ENCODE measurements around the gene SLC4A8. TPM values are rescaled to one million over a fixed set of nuclear protein-coding genes. Genes with fewer than 3 reads are reported as not detected.
A peak's percentile ranks its signal among the peaks of the same experiment; 100 is the strongest.

Gene SLC4A8
- total and polyA plus RNA-seq, 9 of the 15 experiments (the other 6 are each of a cell fraction or from before 2014, with no cell fraction given), result 0.04 to 1.5 (median 0.12) TPM; not detected in 2

GRCh38 chr12:51389302-51389999, 35.2 kb upstream of the SLC4A8 start (continued):
- TF ChIP-seq PYGO2 (tag; IDR thresholded peaks at IDR 0.05), result no peak
- TF ChIP-seq SREBF2 (CRISPR knock-in tag; IDR thresholded peaks at IDR 0.05), result 0 out of 2 replicates have a peak, but pooled peaks have one; percentile 26
- TF ChIP-seq TAF15 (IDR thresholded peaks at IDR 0.05; ENCODE audit: low read depth, low read length), result no peak
- TF ChIP-seq EP400 (IDR thresholded peaks at IDR 0.05), result 0 out of 2 replicates have a peak, but pooled peaks have one; percentile 5
- TF ChIP-seq CREM (IDR thresholded peaks at IDR 0.05; ENCODE audit: low read depth), result peak; percentile 71
- TF ChIP-seq TCF3 (CRISPR knock-in tag; IDR thresholded peaks at IDR 0.05), result peak; percentile 77
- TF ChIP-seq SMARCA4 (IDR thresholded peaks at IDR 0.05), result peak; percentile 62
- TF ChIP-seq, protein P1, sequence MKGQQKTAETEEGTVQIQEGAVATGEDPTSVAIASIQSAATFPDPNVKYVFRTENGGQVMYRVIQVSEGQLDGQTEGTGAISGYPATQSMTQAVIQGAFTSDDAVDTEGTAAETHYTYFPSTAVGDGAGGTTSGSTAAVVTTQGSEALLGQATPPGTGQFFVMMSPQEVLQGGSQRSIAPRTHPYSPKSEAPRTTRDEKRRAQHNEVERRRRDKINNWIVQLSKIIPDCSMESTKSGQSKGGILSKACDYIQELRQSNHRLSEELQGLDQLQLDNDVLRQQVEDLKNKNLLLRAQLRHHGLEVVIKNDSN (CRISPR knock-in tag; IDR thresholded peaks at IDR 0.05), result peak; percentile 40; the same call in 1 of the 2 replicates
- no peak for TF ChIP-seq ZZZ3 (IDR thresholded peaks at IDR 0.05)
- TF ChIP-seq ARNT (IDR thresholded peaks at IDR 0.05), result 0 out of 4 replicates have a peak, but pooled peaks have one; percentile 17 to 33
- TF ChIP-seq MEIS2 (IDR thresholded peaks at IDR 0.05; ENCODE audit: partially characterized antibody), result peak; percentile 87
- TF ChIP-seq, protein P2, sequence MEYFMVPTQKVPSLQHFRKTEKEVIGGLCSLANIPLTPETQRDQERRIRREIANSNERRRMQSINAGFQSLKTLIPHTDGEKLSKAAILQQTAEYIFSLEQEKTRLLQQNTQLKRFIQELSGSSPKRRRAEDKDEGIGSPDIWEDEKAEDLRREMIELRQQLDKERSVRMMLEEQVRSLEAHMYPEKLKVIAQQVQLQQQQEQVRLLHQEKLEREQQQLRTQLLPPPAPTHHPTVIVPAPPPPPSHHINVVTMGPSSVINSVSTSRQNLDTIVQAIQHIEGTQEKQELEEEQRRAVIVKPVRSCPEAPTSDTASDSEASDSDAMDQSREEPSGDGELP (CRISPR knock-in tag; IDR thresholded peaks at IDR 0.05; ENCODE audit: borderline replicate concordance), result peak; percentile 93
- peak; percentile 81 for TF ChIP-seq ATF3 (IDR thresholded peaks at IDR 0.05)
- no peak for TF ChIP-seq ATF3 (CRISPR knock-in tag; conservative IDR thresholded peaks at IDR 0.05)
- TF ChIP-seq NBN (IDR thresholded peaks at IDR 0.05; ENCODE audit: low read depth), result no peak
- TF ChIP-seq, protein P3, sequence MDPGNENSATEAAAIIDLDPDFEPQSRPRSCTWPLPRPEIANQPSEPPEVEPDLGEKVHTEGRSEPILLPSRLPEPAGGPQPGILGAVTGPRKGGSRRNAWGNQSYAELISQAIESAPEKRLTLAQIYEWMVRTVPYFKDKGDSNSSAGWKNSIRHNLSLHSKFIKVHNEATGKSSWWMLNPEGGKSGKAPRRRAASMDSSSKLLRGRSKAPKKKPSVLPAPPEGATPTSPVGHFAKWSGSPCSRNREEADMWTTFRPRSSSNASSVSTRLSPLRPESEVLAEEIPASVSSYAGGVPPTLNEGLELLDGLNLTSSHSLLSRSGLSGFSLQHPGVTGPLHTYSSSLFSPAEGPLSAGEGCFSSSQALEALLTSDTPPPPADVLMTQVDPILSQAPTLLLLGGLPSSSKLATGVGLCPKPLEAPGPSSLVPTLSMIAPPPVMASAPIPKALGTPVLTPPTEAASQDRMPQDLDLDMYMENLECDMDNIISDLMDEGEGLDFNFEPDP (CRISPR knock-in tag; IDR thresholded peaks at IDR 0.05), result no peak
- peak; percentile 64; the same call in 1 of the 2 replicates for TF ChIP-seq SPI1 (IDR thresholded peaks at IDR 0.05; ENCODE audit: borderline replicate concordance, low read depth, low read length)
- peak; percentile 65; the same call in 1 of the 2 replicates for TF ChIP-seq POLR2AphosphoS5 (IDR thresholded peaks at IDR 0.05; ENCODE audit: control insufficient read depth, insufficient read depth, low read depth, low read length)
- TF ChIP-seq RCOR1 (IDR thresholded peaks at IDR 0.05; ENCODE audit: borderline replicate concordance in 1 of 2, low read depth in 2 of 2, low read length in 2 of 2), result peak in 1 of 2 experiments; percentile 63; a peak in 1 of 4 replicates
- TF ChIP-seq ZNF124 (CRISPR knock-in tag; IDR thresholded peaks at IDR 0.05), result no peak
- peak; percentile 67 for TF ChIP-seq FOSL1 (tag; conservative IDR thresholded peaks at IDR 0.05)
- peak; percentile 28; the same call in 1 of the 2 replicates for TF ChIP-seq CTBP1 (IDR thresholded peaks at IDR 0.05; ENCODE audit: borderline replicate concordance)

All from K562 (cell line).